GM13976 (cell line): ENCODE data around the gene TRPM2.

Experiments used
- DNase-seq: peaks from one replicate; pipeline ENCODE4 v3.0.0; 2012; ENCODE audit warnings: low spot score
- in situ Hi-C: fragments of 300-500 bp; cut with MboI; formaldehyde crosslinking; loops from one replicate; pipeline ENCODE4 v1.12.0; 2022; ENCODE audit warnings: low sequenced_read_pairs, mixed read lengths, inconsistent platforms; ENCODE audit not compliant: unreplicated experiment
- TF ChIP-seq, protein P1 (sequence below): IDR thresholded peaks from 2 replicates; pipeline ENCODE4 v1.5.1; 2012; ENCODE audit warnings: borderline replicate concordance, mild to moderate bottlenecking; ENCODE audit not compliant: insufficient read depth; ENCODE audit errors: extremely low read depth, missing control alignments, control extremely low read depth

The TRPM2 gene

GRCh38 chr21:44350773-44351481, 2.5 kb upstream of the TRPM2 start:
- no peak for DNase-seq
- TF ChIP-seq, protein P1, sequence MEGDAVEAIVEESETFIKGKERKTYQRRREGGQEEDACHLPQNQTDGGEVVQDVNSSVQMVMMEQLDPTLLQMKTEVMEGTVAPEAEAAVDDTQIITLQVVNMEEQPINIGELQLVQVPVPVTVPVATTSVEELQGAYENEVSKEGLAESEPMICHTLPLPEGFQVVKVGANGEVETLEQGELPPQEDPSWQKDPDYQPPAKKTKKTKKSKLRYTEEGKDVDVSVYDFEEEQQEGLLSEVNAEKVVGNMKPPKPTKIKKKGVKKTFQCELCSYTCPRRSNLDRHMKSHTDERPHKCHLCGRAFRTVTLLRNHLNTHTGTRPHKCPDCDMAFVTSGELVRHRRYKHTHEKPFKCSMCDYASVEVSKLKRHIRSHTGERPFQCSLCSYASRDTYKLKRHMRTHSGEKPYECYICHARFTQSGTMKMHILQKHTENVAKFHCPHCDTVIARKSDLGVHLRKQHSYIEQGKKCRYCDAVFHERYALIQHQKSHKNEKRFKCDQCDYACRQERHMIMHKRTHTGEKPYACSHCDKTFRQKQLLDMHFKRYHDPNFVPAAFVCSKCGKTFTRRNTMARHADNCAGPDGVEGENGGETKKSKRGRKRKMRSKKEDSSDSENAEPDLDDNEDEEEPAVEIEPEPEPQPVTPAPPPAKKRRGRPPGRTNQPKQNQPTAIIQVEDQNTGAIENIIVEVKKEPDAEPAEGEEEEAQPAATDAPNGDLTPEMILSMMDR, result no peak
- in situ Hi-C loops, result loop anchor here (25.0 kb wide), 1 partner anchor 111 kb away; the partner anchor contains the start of gene LRRC3

GRCh38 chr21:44351535-44352252, 1.7 kb upstream of the TRPM2 start:
- no peak for DNase-seq
- in situ Hi-C loops, result loop anchor here (25.0 kb wide), 1 partner anchor 111 kb away; the partner anchor contains the start of gene LRRC3
- TF ChIP-seq, protein P1, result no peak

DNA sequence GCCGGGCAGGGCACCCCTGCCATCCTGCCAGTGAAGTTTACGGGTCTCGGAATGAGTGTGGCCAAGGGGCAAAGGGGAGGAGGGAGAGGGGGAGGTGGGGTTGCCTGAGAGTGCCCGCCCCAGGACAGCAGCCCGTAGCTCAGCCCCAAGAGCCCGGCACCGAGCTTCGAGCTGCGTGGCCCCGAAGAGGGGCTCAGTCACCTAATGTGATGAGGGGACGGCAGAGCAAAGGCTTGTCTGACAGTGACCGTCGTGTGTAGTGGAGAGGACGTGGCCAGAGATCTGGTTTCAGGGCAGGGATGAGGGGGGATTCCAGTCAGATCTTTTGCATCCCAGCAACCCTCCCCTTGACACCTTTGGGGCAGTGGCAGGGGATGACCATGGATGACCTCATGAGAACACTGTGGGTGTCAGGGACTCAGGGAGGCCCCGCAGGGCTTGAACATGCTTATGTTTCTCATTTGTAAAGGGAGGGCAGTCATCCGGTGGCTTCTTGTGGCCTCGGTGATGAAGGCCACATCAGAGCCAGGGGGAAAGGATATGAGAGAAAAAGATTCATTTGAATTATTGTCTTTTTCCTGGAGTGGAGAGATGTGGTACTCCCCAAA, 1.1 kb upstream of the TRPM2 start:
- in situ Hi-C loops, result loop anchor here (25.0 kb wide), 1 partner anchor 110 kb away; the partner anchor contains the start of gene LRRC3

DNA sequence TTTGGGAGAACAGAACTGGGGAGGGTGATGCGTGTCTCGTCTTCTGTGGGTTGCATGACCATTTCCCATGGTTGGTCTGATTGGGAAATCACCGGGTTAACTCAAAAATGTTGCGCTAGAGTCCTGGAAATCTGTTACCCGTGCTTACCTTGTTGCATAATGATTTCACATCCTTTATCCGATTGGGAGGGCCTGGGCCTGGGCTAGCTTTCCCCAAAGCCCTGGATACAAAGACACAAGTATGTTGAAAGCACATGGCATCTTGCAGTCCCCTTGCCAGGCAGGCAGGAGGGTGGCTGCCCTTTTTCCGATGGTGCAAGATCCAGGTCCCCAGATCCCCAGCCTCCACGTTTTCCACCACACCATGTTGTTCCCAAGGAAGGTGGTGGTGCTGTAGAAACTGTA, 582 bp downstream of the TRPM2 start:
- in situ Hi-C loops, result loop anchor here (25.0 kb wide), 1 partner anchor 108 kb away; the partner anchor contains the start of gene LRRC3
- no peak for DNase-seq
- TF ChIP-seq, protein P1, result no peak

More for the DNA sequence above, 1.1 kb upstream of the TRPM2 start:
- DNase-seq, result no peak
- TF ChIP-seq, protein P1, result no peak

GRCh38 chr21:44354775-44355771, 1.7 kb downstream of the TRPM2 start:
- TF ChIP-seq, protein P1, result no peak
- in situ Hi-C loops, result loop anchor here (25.0 kb wide), 1 partner anchor 107 kb away; the partner anchor contains the start of gene LRRC3
- DNase-seq, result peak; percentile 70
